Right ventricle myocardium superior (tissue), 1 donor: Measurements from ENCODE around the gene FADS1. TPM values are rescaled to one million over a fixed set of nuclear protein-coding genes. Genes with fewer than 3 reads are reported as not detected.

Source experiments
- ATAC-seq: fragments of 200-7000 bp; cut with Tn5 transposase; one replicate; pipeline ENCODE4 v1.9.1; 2020; ENCODE audit warnings: mild to moderate bottlenecking; ENCODE audit not compliant: poor library complexity
- DNase-seq: peaks from one replicate; pipeline ENCODE4 v3.0.0-alpha.2; 2020
- intact Hi-C: fragments of 100-400 bp; cut with DNase I; formaldehyde crosslinking; loops from one replicate; pipeline ENCODE4 v1.11.2; 2022
- long read RNA-seq: library from polyadenylated mRNA; unstranded; transcript quantifications from one replicate; pipeline ENCODE4 v2.0.0, GENCODE V29; 2021
- total RNA-seq: library from RNA; stranded (reverse); fragmentation: NEBNext Ultra II Directional; extraction: Animal tissue kit (Norgen Biotek cat#: 25700); gene quantifications from one replicate; pipeline ENCODE4 v1.2.1, GENCODE V29; 2021
- donor health status: DM: no; HTN: yes; CAD: no; lungs with severe emphysema.

Gene FADS1
- total RNA-seq, result 21.3 TPM
- long read RNA-seq, full-length matches to known transcripts, result 103 of 123 reads
- long read RNA-seq, partial matches to known transcripts, result 8 of 123 reads
- long read RNA-seq, other reads (novel, unspliced or antisense), result 12 of 123 reads

- intact Hi-C loops, result loop anchor here (5.0 kb wide), 1 partner anchor 70 kb away; no protein-coding TSS in a partner anchor
- peak; percentile 94 for DNase-seq
- ATAC-seq, result peak; percentile 69
Measured at GRCh38 chr11:61816736-61817455, at the start of gene FADS1. Gene FADS1 (minus strand): TSS chr11:61817003. CDS start chr11:61816929, 74 bp downstream.

GRCh38 chr11:61866231-61866957 lies 49.6 kb upstream of the FADS1 start:
- DNase-seq (no peak), ATAC-seq (no peak)
- intact Hi-C loops, result no loop called here

DNA sequence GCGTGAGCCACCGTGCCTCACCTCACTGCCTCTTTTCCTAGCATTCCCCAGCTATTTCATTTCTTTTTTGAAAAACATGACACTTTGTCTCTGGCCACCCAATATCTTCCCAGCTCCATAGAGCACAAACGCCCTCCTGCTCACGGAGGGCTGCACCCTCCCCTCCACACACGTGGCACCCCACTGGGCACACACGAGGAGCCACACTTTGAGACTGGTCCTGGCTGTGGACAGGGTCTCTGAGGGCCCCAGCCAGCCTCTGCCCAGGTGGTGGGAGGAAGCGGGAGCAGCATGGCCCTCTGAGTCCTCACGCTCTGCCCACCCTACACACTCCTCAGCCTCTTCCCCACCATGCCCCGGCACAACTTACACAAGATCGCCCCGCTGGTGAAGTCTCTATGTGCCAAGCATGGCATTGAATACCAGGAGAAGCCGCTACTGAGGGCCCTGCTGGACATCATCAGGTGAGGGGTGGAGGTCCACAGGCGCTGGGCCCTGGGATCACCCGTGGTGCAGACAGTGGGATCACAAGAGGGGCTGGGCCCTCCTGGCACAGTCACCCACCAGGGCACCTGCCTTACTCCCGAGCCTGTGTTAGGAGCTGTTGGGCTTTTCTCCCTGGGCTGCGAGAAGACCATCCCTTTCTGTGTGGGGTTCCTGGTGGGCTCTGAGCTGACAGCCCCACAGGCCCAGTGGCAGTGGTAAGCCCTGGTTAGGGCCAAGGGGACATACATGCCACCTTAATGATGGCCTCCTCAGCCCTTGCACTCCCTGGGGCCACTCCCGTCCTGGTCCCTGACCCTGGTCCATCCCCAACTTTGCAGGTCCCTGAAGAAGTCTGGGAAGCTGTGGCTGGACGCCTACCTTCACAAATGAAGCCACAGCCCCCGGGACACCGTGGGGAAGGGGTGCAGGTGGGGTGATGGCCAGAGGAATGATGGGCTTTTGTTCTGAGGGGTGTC lies 48.3 kb upstream of the FADS1 start:
- DNase-seq (no peak), ATAC-seq (no peak)
- intact Hi-C loops, result no loop called here

GRCh38 chr11:61863548-61864081 lies 46.8 kb upstream of the FADS1 start:
- intact Hi-C loops, result no loop called here
- no peak for DNase-seq
- ATAC-seq, result no peak

GRCh38 chr11:61862714-61863547 lies 46.1 kb upstream of the FADS1 start:
- intact Hi-C loops, result no loop called here
- ATAC-seq (no peak), DNase-seq (no peak)

GRCh38 chr11:61861634-61862033 lies 44.8 kb upstream of the FADS1 start:
- peak; percentile 61 for DNase-seq
- intact Hi-C loops, result no loop called here
- ATAC-seq, result peak; percentile 80

DNA sequence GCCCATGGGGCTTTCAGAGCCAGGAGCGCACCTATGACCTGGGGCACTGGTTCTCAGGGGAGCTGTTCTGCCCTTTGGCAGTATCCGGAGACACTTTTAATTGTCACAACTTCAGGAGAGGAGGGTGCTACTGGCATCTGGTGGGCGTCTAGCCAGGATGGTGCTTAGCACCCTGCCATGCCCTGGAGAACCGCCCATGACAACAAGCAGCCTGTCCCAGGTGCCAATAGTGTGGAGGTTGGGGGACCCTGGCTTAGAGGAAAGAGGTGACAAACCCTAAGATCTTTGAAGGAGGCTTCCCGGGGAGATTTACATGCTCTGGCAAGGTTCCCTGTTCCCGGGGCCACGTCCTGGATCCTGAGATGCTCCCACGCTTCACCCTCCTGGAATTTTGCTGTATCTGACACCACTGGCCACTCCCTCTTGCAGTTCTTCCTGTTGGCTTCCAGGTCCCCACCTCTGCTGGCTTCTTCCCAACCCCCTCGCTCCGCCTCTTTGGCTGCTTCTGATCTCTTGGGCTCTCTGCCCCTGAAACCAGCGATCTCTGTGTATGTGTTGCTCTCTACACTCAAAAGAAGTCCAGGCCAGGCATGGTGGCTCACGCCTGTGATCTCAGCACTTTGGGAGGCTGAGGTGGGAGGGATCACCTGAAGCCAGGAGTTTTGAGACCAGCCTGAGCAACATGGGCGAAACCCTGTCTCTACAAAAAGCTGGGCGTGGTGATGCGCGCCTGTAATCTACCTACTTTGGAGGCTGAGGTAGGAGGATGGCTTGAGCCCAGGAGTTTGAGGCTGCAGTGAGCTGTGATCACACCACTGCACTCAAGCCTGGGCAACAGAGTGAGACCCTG lies 43.5 kb upstream of the FADS1 start:
- DNase-seq (peak; percentile 87), ATAC-seq (peak; percentile 86)
- intact Hi-C loops, result no loop called here

GRCh38 chr11:61855939-61856680 lies 39.3 kb upstream of the FADS1 start:
- DNase-seq, result no peak
- no peak for ATAC-seq
- intact Hi-C loops, result no loop called here

- intact Hi-C loops, result no loop called here
- DNase-seq (no peak), ATAC-seq (no peak)
Measured at GRCh38 chr11:61854966-61855714, 38.3 kb upstream of the FADS1 start.

DNA sequence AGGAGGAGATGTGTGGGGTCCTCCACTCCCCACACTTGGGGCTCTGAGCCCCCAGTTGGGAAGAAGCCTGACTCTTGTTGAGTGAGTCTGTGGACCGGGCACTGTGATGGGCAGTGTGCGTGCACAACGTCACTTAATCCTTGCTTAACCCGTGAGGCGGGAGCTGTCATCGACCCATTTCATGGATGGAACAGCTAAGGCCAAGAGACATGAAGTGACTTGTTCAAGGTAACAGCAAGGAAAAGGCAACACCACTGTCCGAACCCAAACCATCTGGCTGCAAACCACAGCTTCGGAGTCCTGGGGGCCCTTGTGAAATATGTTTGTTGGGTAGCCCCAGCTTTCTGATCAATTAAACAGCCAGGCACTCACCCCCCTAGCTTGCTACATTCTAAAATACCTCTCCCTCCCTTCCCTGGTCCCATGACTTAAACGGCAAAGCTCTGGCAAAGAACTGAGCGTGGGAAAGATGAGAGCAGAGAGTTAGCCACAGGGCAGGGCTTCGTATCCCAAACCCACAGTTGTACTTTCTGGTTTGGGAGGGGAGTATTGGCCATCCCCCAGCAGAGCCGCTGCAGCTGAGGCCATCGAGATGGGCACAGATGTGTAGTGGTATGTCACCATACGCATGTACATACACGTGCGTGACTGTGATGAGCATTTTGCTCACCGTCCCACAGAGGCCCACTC lies 37.5 kb upstream of the FADS1 start:
- DNase-seq (no peak), ATAC-seq (no peak)
- intact Hi-C loops, result no loop called here

- intact Hi-C loops, result no loop called here
- DNase-seq (no peak), ATAC-seq (peak; percentile 48)
Measured at GRCh38 chr11:61853698-61854169, 36.9 kb upstream of the FADS1 start.

- DNase-seq (no peak), ATAC-seq (no peak)
- intact Hi-C loops, result no loop called here
Measured at GRCh38 chr11:61851900-61852295, 35.1 kb upstream of the FADS1 start.

GRCh38 chr11:61851113-61851899 lies 34.5 kb upstream of the FADS1 start:
- peak; percentile 86 for ATAC-seq

DNA sequence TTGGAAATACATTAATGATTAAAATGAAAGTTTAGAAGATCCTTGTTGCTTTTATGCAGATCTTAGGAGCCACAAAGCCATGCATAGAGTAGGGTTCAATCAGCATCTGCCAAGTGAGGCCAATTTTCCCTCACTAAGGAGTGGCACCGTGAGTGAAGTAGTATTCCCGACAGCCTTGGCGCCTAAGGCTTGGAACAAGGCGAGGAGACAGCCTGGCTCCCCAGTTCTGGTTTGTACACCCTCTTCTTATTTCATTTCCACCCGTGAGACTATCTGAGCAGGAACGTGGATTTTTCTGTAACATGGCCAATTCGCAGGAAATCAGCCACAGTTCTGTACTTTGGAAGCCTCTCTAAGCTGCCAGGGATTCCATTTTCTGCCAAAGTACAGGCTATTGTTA lies 33.9 kb upstream of the FADS1 start:
- ATAC-seq (peak; percentile 7), DNase-seq (no peak)
- intact Hi-C loops, result no loop called here

More at GRCh38 chr11:61851113-61851899, 34.5 kb upstream of the FADS1 start:
- intact Hi-C loops, result no loop called here
- peak; percentile 87 for DNase-seq
